RCC 7860 (cell line): ENCODE results near the gene STIM1.
A peak's percentile ranks its signal among the peaks of the same experiment; 100 is the strongest.
"Not testable (repeated sequence)": the region's sequence is repeated elsewhere in the genome, so short reads cannot be mapped to it uniquely, and the experiment has no call there.

Experiments
- DNase-seq: peaks from one replicate; pipeline ENCODE4 v3.0.0-alpha.2; 2015; ENCODE audit warnings: low spot score
- FAIRE-seq: peaks from 2 replicates; lab custom pipeline; 2012; peaks lifted over from hg19 to GRCh38; lab: Jason Lieb, UNC

The STIM1 gene

DNA sequence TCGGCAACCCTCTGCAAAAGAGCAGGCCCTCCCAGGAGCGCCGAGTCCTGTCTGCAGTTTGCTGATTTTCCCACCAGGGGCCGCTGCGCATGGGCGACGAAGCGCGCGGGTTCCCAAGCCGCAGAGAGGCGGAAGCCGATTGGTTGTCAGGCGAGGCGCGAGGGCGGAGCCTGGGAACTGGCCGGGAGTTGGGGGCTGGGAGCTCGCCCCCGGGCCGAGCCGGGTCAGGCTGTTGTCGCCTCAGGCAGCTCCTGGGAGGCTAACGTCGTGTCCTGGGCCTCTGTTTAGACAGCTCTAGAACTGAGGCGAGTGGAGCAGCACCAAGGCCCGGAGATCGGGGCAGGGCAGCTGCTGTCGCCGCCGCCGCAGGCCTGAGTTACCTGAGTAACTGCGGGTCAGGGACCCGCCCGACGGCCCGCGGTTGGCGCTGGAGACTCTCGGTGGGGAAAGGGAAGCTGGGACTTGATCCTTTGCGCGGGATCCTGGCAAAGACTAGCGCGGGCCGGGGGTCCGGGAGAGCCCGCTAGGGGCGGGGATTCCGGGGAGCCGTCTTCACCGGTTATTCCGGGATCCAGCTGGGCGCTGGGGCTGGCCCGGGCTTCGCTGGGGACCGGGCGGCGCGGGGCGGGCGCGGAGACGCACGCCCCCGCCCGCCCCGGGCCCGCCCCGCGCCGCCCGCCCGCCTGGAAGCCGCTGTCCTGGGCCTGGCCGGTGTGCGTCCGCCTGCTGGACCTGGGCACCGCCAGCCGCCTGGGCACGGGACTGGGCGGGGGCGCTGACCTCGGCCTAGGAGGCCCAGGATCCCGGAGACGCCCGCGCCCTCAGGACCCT lies at the start of gene STIM1:
TSS of gene STIM1 (plus strand) at position 688 of the 831 bp plus-strand sequence. CDS start 607 bp downstream, outside the sequence.
- DNase-seq (peak; percentile 77), FAIRE-seq (no peak)

DNA sequence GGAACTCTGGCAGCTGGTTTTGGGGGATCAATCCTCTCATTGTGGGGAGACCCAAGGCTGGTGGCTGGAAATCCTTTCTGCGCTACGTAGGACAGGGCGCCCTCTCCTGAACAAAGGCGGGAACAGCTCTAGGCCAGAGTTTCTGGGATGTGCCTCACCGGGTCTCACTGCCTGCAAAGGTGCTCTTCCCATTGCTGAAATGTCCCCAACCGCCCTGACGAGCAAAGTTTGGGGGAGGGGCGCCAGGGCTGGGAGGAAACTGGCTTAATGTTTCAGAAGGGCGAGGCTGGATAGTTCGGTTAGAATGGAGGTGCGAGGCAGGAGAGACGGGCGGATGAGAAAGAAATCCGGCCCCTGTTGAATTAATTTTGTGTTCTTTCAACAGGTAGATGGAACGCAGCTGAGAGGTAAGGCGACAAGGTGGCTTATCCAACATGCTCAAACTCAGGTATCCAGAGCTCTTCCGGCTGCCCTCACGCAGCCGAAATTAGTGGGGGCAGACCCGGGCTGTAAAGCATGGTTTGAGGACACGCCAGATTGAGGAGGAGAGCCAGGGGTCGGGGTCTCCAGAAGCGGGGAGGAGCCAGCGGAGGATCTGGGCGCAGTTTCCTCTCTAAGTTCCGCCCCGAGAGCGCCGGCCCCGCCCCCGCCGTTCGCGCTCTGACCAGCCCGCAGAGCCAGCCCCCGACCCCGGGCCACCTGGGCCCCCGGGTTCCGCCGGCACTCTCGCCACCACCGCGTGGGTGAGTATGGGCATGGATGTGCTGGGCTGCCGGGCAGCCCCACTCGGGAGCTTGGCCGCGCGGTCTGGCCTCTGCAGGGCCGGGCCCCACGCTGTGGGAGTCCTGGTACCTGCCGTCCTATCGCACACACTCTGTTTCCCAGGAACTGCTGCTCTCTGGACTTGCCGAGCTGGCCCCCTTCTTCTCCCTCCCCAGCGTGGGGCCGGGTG lies 47.3 kb upstream of the STIM1 start, which contains the start of gene PGAP2:
TSS of gene PGAP2 (plus strand) at position 652 of the 952 bp plus-strand sequence. CDS start 2,700 bp downstream, outside the sequence.
- FAIRE-seq (no peak), DNase-seq (no peak)

DNA sequence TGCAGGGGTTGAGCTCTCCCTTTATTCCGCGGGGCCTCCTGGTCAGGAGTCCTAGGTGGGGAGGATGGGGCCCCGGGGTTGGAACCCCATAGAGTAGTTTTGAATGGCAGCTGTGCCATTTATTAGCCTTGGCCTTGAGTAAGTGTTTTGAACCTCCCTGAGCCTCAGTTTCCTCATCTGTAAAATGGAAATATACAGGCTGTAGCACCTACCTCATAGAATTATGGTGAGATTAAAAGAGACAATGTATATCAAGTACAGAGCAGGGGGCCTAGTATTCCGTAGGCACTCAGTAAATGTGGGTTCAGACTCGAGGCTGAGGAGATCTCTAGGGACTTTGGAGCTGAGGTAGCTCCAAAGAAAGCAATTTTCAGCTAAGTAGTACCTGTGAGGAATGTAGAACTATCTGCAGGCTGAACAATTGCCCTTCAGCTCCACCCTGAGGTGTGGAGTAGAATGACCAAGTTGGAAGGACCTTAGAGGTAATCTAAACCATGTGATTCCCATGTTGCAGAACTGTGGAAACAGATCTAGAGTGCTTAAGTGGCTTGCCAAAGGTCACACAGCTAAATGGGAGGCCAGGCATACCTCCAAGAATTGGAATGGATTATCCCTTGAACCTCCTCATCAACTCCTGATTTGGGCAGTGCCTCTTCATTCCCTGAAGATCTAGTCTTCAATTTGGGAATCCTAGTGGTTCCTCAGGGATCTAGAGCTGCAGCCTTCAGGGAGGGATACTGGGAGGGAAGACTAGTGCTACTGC lies 46.4 kb upstream of the STIM1 start:
- FAIRE-seq (no peak), DNase-seq (peak; percentile 43)

DNA sequence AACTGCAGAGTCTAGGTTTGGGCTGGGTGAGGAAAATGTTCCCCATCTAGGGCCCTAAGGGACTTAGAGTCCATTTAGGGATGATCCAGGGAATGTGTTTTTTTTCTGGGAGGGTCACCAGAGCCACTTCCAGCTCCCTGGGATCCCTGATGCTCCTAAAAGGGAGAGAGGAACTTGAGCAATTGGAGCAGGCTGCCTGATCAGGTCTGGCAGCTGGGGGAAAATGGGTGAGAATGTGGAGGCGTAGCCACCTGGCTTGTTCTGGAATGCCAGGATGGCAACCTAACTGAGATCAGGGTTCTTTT lies 45.9 kb upstream of the STIM1 start:
- DNase-seq (no peak), FAIRE-seq (no peak)

DNA sequence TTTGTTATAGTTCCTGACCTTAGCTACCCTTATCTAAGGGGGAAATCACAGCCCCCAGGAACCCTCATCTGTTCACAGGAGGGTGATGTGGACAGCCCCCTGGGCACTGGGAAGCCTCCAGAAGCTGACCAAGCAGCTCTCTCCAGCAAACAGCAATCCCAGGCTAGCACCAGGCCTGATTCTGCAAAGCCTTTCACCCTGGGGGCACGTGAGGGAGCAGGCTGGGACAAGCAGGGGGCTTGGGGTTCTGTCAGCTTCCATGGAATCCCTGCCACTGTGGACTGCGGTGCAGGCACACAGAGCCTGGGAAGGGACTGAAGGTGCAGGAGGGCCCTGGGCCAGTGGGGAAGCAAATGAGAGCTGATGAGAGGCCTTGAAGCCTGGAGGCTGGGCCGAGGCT lies 45.0 kb upstream of the STIM1 start:
- FAIRE-seq (no peak), DNase-seq (no peak)

DNA sequence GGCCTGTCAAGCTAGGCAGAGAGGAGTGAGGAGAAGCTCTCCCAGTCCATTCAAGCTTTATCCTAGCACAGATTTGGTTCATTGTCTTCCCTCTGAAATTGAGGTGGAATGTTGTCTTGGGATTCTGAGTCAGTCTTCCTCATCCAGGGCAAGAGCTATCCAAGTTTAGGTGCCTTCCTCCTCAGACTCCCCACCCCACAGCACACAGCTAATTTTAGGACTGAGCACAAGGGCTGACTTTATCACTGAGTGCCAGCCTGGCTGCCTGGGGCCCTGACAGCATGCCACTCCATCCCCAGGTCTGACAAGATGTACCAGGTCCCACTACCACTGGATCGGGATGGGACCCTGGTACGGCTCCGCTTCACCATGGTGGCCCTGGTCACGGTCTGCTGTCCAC lies 44.5 kb upstream of the STIM1 start:
- FAIRE-seq (no peak), DNase-seq (no peak)

DNA sequence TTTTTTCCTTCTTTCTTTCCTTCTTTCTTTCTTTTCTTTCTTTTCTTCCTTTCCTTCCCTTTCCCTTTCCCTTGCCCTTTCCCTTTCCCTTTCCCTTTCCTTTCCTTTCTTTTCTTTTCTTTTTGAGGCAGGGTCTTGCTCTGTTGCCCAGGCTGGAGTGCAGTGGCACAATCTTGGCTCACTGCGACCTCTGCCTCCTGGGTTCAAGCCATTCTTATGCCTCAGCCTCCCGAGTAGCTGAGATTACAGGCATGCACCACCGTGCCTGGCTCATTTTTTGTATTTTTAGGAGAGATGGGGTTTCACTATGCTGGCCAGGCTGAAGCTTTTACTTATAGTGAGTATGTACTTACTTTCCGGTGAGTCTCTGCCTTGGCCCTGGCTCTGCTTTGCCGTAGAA lies 40.6 kb upstream of the STIM1 start:
- not testable (repeated sequence) for DNase-seq, FAIRE-seq

DNA sequence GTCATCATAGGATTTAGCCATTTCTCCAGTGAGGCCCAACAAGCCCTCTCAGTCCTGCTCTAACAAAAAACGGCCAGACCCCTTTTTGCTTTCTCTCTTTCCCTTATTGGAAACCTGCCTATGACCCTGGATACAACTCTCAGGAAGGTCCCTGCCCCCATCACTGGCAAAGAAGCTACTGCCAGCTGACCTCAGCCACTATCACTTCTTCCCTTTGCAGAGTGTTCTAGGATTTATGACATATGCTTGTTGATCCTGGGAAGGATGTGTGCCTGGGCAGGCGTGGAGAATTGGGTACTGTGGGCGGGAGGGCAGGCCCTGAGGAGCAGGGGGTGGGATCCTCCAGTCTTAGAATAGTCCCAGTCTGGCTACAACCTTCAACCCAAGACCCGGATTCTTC lies 39.6 kb upstream of the STIM1 start:
- DNase-seq (no peak), FAIRE-seq (no peak)

DNA sequence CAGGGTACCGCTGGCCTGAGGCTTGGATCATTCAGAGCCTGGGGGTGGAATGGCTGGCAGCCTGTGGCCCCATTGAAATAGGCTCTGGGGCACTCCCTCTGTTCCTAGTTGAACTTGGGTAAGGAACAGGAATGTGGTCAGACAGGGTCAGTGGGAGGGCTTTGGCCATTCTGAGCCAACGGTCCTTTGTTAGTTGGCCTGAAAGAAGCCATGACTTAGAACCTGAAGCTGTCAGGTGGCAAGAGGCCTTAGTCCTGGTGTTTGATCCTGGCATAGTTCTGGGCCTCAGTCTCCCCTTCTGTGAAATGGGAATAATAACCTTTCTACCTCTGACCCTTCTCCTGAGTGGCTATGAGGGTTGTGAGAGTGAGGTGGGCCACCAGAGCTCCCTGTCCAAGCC lies 38.8 kb upstream of the STIM1 start:
- DNase-seq: no peak
- no peak for FAIRE-seq

DNA sequence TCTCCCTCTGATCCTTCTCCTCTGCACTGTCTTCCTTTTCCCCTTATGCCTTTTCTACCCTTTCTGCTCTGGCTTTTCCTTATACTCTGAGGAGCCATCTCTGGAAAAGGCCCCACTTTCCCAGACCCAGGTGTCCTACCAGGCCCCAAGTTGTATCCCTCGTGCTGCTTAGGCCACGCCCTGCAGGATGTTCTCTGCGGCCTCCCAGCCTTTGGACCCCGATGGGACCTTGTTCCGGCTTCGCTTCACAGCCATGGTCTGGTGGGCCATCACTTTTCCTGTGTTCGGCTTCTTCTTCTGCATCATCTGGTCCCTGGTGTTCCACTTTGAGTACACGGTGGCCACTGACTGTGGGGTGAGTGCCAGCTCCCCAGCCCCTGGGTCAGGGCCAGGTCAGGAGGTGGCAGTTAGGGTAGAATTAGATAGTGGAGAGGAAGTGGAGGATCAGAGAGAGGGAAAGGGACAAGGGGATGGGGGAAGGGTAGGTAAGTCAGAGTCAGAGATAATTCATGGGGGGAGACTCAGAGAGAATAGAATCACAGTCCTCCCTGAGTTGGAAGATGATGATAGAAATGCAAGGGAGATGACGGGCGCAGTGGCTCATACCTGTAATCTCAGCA lies 38.2 kb upstream of the STIM1 start:
- FAIRE-seq: no peak
- DNase-seq: no peak

DNA sequence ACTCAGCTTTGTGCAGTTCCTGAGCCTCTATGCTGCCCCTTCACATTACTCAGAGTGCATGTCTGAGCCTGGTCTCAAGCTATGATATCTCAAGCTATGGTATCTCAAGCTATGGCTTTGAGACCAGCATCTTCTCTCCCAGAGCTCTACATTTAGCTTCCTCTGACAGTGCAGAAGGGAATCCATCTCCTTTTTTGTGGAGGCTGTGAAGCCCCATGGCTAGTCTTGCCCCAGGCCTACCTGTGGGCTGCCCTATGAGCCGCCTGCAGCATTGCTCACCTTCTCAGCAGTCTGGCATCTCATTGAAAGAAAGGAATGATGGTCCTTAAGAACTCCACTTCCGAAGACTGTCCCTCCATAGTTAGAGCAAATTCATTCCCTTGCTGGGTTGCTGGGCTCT lies 34.5 kb upstream of the STIM1 start:
- DNase-seq (no peak), FAIRE-seq (no peak)

DNA sequence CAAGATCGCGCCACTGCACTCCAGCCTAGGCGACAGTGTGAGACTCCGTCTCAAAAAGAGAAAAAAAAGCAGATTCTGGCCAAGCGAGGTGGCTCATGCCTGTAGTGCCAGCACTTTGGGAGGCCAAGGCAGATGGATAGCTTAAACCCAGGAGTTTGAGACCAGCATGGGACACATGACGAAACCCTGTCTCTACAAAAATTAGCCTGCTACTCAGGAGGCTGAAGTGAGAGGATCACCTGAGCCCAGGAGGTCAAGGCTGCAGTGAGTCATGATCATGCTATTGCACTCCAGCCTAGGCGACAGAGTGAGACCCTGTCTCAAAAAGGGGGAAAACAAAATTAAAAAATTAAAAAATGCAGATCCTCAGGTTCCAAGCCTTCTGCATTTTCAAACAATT lies 33.2 kb upstream of the STIM1 start:
- DNase-seq: no peak
- FAIRE-seq: no peak

DNA sequence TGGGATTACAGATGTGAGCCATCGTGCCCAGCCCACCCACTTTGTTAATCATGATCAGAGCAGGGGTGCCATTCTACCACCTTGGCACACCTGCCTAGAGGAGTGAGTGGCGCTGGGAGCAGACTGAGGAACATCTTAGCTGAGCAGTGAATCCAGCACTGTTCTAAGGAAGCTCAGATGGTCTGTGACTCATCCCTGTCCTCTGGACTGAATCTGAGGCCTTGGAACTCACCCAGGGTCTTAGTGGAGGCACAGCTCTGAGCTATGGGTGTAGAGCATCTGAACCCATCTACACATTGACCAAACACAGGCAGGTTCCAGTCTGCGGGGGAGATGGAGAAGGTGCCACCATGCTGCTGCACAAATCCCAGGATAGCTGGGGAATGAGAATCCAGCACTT lies 32.2 kb upstream of the STIM1 start:
- DNase-seq (peak; percentile 48), FAIRE-seq (peak; percentile 65)

DNA sequence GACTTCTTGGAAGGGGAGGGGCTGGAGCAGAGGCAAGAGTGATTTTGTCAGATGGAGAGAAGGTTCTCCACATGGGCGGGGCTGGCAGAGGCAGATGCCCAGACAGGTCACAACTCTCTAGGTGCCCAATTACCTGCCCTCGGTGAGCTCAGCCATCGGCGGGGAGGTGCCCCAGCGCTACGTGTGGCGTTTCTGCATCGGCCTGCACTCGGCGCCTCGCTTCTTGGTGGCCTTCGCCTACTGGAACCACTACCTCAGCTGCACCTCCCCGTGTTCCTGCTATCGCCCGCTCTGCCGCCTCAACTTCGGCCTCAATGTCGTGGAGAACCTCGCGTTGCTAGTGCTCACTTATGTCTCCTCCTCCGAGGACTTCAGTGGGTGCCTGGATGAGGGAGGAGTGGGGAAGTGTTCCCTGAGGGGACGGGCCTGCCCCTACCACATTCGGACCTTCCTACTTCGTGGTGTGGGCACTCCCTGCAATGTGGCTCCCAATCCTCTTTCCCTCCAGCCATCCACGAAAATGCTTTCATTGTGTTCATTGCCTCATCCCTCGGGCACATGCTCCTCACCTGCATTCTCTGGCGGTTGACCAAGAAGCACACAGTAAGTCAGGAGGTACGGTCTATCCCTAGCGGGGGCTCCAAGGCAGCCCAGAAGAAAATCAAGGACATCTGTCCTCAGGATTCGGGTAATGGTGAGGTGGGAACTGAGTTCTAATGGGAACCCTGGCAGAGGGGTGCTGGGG lies 31.5 kb upstream of the STIM1 start:
- DNase-seq: no peak
- no peak for FAIRE-seq

DNA sequence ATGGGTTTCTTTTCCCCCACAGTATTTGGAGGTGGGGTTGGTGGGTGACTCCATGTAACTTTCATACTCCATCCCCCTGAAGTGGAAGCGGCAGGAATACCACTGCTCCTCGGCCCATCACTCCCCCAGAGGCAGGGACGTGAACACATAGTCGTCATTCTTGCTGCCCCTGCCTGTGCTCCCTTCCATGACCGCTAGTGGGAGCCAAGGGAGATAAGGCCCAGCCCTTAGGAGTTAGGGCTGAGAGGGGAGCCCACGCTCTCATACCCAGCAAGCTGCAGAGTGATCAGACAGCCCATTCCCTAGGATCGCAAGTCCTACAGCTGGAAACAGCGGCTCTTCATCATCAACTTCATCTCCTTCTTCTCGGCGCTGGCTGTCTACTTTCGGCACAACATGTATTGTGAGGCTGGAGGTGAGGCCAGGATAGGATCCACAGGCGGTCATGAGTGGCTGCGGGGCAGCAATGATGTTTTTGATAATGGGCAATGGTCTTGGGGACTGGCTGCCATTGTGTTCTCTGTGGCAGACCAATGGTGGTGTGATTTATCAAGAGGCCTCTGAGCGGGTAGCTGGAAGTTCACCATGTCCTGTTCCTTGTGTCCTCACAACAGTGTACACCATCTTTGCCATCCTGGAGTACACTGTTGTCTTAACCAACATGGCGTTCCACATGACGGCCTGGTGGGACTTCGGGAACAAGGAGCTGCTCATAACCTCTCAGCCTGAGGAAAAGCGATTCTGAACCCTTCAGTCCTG lies 30.6 kb upstream of the STIM1 start:
- FAIRE-seq (no peak), DNase-seq (no peak)

DNA sequence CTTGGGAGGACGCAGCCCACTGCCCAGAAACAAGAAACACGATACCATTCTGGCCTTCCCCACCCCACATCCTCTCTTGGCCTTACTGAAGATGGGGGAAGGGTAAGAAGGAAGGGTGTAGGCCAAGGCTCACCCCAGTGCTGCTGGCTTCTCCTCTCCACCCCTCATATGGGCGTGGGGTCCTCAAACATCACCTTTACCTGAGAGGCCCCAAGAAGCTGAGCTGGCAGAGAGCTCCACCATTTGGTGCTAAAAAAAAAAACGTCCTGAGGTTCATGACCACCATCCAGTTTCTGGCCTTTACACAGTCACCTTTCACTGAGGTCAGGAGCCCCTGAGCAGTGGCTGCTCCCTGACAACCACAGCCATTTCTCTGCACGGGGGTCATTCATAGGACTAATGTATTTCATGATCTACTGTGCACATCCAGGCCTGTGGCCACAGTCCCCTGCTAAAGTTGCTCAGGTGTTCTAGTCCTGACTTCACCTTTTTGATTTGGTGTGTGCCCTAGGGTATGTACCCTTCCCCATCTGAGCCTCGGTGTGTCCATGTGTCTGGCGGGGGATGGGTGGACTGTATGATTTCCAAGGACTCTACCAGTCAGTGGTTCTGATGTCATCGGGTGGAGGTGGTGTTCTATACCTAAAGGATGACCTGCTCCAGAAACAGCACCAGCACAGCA lies 29.9 kb upstream of the STIM1 start:
- DNase-seq (no peak), FAIRE-seq (no peak)

DNA sequence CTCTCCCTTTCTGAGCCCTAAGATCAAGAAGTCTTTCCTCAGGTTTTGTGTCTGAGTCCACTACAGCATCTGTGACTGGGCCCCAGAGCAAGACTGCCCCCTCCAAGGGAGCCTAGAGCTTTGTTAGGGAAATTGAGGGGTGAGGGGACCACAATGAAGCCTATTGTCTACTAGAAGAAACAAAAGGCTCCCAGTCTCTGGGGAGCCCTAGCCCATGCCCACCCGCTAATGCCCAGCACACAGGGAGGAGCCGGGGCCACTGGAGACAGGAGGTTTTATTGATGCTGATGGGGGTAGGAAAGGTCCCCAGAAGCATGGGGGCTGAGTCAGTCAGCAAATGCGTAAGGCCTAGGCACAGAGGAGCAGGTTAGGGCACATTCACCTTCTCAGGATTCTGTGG lies 28.7 kb upstream of the STIM1 start:
- DNase-seq: no peak
- FAIRE-seq: no peak

DNA sequence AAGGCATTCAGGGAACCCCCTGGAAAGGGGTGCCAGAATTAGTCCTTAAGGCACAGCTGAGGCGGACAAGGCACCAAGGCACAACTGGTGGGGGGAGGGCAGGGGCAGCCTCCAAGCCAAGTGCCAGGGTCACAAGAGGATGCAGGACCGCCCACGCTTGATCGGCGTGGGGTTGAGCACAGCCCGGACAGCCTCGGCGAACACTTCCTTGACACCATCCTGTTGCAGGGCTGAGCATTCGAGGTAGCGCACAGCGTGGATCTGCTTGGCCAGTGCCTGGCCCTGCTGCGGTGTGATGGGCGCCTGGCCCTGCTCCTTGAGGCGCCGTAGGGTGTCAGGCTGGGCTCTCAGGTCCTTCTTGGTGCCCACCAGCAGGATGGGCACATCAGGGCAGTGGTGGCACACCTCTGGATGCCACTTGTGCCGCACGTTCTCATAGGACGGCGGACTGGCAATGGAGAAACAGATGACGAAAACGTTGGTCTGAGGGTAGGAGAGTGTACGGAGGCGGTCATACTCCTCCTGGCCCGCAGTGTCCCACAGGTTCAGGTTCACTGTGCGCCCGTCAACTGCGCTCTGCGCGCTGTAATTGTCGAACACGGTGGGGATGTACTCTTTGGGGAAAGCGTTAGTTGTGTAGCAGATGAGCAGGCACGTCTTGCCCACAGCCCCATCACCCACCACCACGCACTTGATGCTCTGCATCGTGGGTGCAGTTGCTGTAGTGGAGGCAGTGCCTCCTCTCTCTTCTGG lies 27.9 kb upstream of the STIM1 start:
- FAIRE-seq (no peak), DNase-seq (no peak)
